A673 (cell line): ENCODE measurements around the gene SLC5A1.

Source experiments
- CTCF ChIP-seq: fragments of 300-800, 200-600 bp; sonication (generic); conservative IDR thresholded peaks from 2 replicates; pipeline ENCODE4 v1.5.1; 2017; ENCODE audit warnings: low read depth, mild to moderate bottlenecking, antibody characterized with exemption, low read length, moderate library complexity, mixed read lengths
- EZH2 ChIP-seq: fragments of 200-600 bp; sonication (generic); IDR thresholded peaks from 2 replicates; pipeline ENCODE4 v1.6.1; 2017; ENCODE audit warnings: borderline replicate concordance, low read depth, mild to moderate bottlenecking, mixed read lengths, antibody characterized with exemption, low read length; ENCODE audit not compliant: poor library complexity, severe bottlenecking

DNA sequence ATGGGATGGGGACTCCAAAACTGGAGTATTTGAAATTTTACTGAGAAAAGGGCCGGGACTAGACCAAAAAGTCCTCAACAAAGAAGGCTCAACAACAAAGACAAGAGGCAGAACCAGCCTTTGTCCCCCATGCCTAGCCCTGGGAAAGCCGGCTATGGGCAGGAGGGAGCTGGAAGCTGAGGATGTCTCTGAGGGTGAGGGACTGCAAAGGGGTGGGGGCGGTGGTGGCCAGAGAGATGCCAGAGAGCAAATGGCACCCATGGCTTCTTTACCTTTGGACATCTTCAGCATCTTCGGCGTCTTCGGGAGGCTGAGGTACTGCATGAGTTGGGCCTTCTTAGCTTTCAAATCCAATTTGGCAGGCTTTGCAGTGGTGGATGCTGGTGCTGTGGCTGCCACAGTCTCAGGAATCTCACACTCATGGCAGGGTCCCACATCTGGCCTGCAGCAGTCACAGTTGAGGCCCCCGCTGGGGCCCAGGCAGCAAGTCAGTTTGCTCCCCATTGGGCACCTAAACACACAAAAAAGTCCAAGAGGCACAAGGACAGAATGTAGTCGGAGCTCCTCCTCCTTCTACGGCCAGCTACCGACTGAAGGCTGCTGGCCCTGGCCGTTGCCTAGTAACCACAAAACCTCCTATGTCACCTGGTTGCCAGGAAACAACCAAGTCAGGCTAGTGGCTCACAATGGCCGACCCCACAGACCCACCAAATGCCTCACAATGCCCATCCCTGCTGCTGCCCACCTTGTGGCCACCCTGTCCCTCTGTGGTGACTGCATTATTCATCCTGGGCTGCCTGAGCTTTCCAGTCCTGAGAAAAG is 115.9 kb downstream of the SLC5A1 start, which contains the start of gene C22orf42:
- TF ChIP-seq CTCF (no peak), EZH2 (no peak)
